Hepatocyte (in vitro differentiated cells): ENCODE results near the gene PACSIN2. TPM values are rescaled to one million over a fixed set of nuclear protein-coding genes. Genes with fewer than 3 reads are reported as not detected.
A peak's percentile ranks its signal among the peaks of the same experiment; 100 is the strongest.
"Not testable (repeated sequence)": the region's sequence is repeated elsewhere in the genome, so short reads cannot be mapped to it uniquely, and the experiment has no call there.

Experiments
- DNase-seq: peaks from one replicate; pipeline ENCODE4 v3.0.0-alpha.2; 2016; ENCODE audit warnings: low spot score
- H2AFZ ChIP-seq: fragments of 200-600 bp; sonication (generic); 2 replicates; pipeline ENCODE4 v1.6.0; 2016; ENCODE audit warnings: antibody characterized with exemption, mild to moderate bottlenecking
- H3K27ac ChIP-seq: fragments of 200-600 bp; sonication (generic); 2 replicates; pipeline ENCODE4 v1.5.1; 2016; ENCODE audit warnings: mild to moderate bottlenecking
- H3K27me3 ChIP-seq: fragments of 200-600 bp; sonication (generic); 2 replicates; pipeline ENCODE4 v1.6.1; 2016
- H3K36me3 ChIP-seq: fragments of 200-600 bp; sonication (generic); replicated peaks from 2 replicates; pipeline ENCODE4 v1.5.1; 2016; ENCODE audit warnings: low read depth; ENCODE audit not compliant: insufficient read depth
- H3K4me1 ChIP-seq: fragments of 200-600 bp; sonication (generic); 2 replicates; pipeline ENCODE4 v1.5.1; 2016; ENCODE audit warnings: mild to moderate bottlenecking, moderate library complexity; ENCODE audit not compliant: insufficient read depth
- H3K4me2 ChIP-seq: fragments of 200-600 bp; sonication (generic); 2 replicates; pipeline ENCODE4 v1.6.0; 2016
- H3K4me3 ChIP-seq: fragments of 200-600 bp; sonication (generic); 2 replicates; pipeline ENCODE4 v1.5.1; 2016; ENCODE audit warnings: mild to moderate bottlenecking
- H3K79me2 ChIP-seq: fragments of 200-600 bp; sonication (generic); 2 replicates; pipeline ENCODE4 v1.6.0; 2017; ENCODE audit warnings: mild to moderate bottlenecking
- H3K9me2 ChIP-seq: fragments of 200-600 bp; sonication (generic); replicated peaks from 2 replicates; pipeline ENCODE4 v1.6.0; 2017; ENCODE audit warnings: mild to moderate bottlenecking; ENCODE audit not compliant: insufficient read depth
- H3K9me3 ChIP-seq: fragments of 200-600 bp; sonication (generic); 2 replicates; pipeline ENCODE4 v1.5.1; 2016; ENCODE audit warnings: low read depth, mild to moderate bottlenecking
- H4K20me1 ChIP-seq: fragments of 200-600 bp; sonication (generic); 2 replicates; pipeline ENCODE4 v1.6.0; 2016; ENCODE audit warnings: mild to moderate bottlenecking; ENCODE audit not compliant: insufficient read depth, poor library complexity, severe bottlenecking
- CTCF ChIP-seq: fragments of 200-600 bp; sonication (generic); IDR thresholded peaks from 2 replicates; pipeline ENCODE4 v1.5.1; 2016; ENCODE audit warnings: antibody characterized with exemption, mild to moderate bottlenecking; ENCODE audit not compliant: poor library complexity
- EZH2 ChIP-seq: fragments of 200-600 bp; sonication (generic); IDR thresholded peaks from 2 replicates; pipeline ENCODE4 v1.6.1; 2016; ENCODE audit warnings: antibody characterized with exemption, mild to moderate bottlenecking, borderline replicate concordance
- EZH2phosphoT487 ChIP-seq: fragments of 200-600 bp; sonication (generic); IDR thresholded peaks from one replicate; pipeline ENCODE4 v1.6.1; 2018; ENCODE audit warnings: antibody characterized with exemption, mild to moderate bottlenecking, low read depth, moderate library complexity; ENCODE audit not compliant: unreplicated experiment, severe bottlenecking
- WGBS: methylation state at CpG from one replicate; pipeline ENCODE4 v1.1.6; 2016; ENCODE audit warnings: low lambda C conversion rate; ENCODE audit errors: missing lambda C conversion rate; 5-methylcytosine and 5-hydroxymethylcytosine counted together
- polyA plus RNA-seq: library from polyadenylated mRNA; unstranded; fragments of >200 nt; fragmentation: Nextera tagmentation; extraction: Ambion mirVana; gene quantifications from 2 replicates; pipeline ENCODE4 v1.2.1, GENCODE V29; 2016
- total RNA-seq: library from RNA; depleted of rRNA; stranded (reverse); fragments of >200 nt; gene quantifications from 2 replicates; pipeline ENCODE4 v1.2.3, GENCODE V29; 2014

Gene PACSIN2
- total and polyA plus RNA-seq, 2 experiments from 2014 or later = 77.7 to 86.3 TPM

DNA sequence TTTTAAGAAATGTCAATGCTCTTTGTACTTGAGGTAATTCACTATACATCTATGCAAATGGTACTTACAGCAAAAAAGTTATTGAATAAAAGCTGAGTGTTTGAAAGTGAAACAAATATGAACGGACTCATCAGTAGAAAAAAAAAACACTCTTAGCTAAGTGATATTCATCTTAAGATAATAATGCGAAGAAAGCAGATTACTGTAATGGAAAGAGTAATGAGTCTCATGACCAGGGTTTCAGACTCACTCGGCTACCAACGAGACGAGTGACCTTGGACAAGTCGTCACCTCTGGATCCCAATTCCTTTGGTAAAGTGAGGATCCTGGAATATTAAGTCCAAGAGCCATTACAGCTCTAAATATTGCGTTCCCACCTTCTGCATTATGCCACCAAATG is 57.0 kb downstream of the PACSIN2 start:
- H3K27ac ChIP-seq = peak overlapping the region; percentile 91
- H3K4me3 ChIP-seq = no peak overlapping the region
- no peaks in the 10 kb centered on the region for H3K36me3 ChIP-seq
- no peaks in the 10 kb centered on the region for H3K9me2 ChIP-seq
- H3K4me1 ChIP-seq = peaks cover 61% of the 10 kb centered on the region
- no peak for TF ChIP-seq CTCF
- no peak for TF ChIP-seq EZH2phosphoT487
- TF ChIP-seq EZH2 = no peak
- DNase-seq = no peak
- no peaks in the 10 kb centered on the region for H3K9me3 ChIP-seq
- peak overlapping the region; percentile 67 for H3K4me2 ChIP-seq
- H2AFZ ChIP-seq = no peak overlapping the region
- H3K27me3 ChIP-seq = no peaks in the 10 kb centered on the region
- H4K20me1 ChIP-seq = peaks cover 11% of the 10 kb centered on the region
- WGBS = 72% methylated on average over 7 of the region's 7 CpGs
- H3K79me2 ChIP-seq = peaks cover 82% of the 10 kb centered on the region

DNA sequence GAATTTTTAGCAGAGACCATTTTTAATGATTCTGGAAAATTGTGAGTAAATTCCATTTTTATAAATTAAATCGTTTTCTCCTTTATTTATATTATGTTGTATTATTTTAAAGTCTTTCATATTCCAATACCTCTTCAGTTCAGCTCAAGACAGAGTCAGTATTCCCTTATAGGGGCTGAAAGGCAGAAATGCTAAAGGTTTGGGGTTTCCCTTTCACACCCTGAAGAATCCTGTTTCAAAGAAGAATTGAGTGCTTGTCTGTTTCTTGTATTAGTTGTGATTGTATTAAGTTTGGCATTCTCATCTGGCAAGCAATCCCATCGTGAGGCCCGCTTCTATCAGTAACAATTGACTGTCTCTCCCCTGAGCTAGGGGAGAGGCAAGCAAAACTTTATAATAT is 57.4 kb downstream of the PACSIN2 start:
- H3K4me2 ChIP-seq = peak overlapping the region; percentile 67
- TF ChIP-seq EZH2 (no peak), EZH2phosphoT487 (no peak), CTCF (no peak)

GRCh38 chr22:42955848-42956247 is 59.1 kb downstream of the PACSIN2 start:
- H2AFZ ChIP-seq = no peak overlapping the region
- H3K27ac ChIP-seq = peak overlapping the region; percentile 31
- H3K4me3 ChIP-seq = no peak overlapping the region
- H4K20me1 ChIP-seq = peaks cover 13% of the 10 kb centered on the region
- peaks cover 51% of the 10 kb centered on the region for H3K4me1 ChIP-seq
- H3K36me3 ChIP-seq = no peaks in the 10 kb centered on the region
- TF ChIP-seq EZH2 = no peak
- TF ChIP-seq CTCF = no peak
- H3K9me3 ChIP-seq = no peaks in the 10 kb centered on the region
- H3K27me3 ChIP-seq = no peaks in the 10 kb centered on the region
- no peak overlapping the region for H3K4me2 ChIP-seq
- H3K79me2 ChIP-seq = peaks cover 85% of the 10 kb centered on the region
- no peaks in the 10 kb centered on the region for H3K9me2 ChIP-seq
- WGBS = 93% methylated on average over 1 of the region's 1 CpG
- no peak for DNase-seq

More for the DNA sequence above, 57.4 kb downstream of the PACSIN2 start:
- Histone ChIP-seq H3K9me2 (no peaks in the 10 kb centered on the region), H3K4me1 (peaks cover 57% of the 10 kb centered on the region), H3K4me3 (no peak overlapping the region), H2AFZ (no peak overlapping the region), H3K79me2 (peaks cover 84% of the 10 kb centered on the region), H4K20me1 (peaks cover 13% of the 10 kb centered on the region), H3K27me3 (no peaks in the 10 kb centered on the region), H3K36me3 (no peaks in the 10 kb centered on the region), H3K9me3 (no peaks in the 10 kb centered on the region), H3K27ac (peak overlapping the region; percentile 91)
- 79% methylated on average over 3 of the region's 3 CpGs for WGBS
- DNase-seq = no peak

DNA sequence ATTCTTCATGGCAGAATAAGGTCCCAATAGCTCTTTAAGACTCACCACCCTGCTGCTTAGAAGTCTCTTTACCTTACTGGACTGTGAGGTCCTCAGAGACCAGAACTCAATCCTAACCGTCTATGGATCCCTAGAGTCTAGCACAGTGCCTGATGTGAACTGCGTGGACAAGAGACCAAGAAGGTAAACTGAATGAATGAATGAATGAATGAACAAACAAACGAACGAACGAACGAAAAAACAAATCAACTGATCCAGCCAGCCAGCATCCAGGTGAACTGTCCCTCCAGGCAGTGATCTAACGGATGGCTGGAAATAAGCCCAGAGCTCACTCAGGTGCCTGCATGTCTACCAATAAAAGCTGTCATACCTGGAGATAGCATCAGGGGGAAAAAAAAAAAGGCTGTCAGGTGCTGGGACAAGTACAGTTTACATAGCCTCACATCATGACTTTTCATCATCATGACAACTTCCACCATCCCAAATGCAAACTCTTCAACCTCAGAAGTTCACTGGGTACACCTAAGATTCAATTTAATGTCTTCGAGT is 59.8 kb downstream of the PACSIN2 start:
- Histone ChIP-seq H3K27me3 (no peaks in the 10 kb centered on the region), H3K27ac (peak overlapping the region; percentile 31), H3K36me3 (no peaks in the 10 kb centered on the region), H3K4me2 (no peak overlapping the region), H2AFZ (no peak overlapping the region), H3K4me3 (no peak overlapping the region), H3K4me1 (peaks cover 51% of the 10 kb centered on the region), H3K9me3 (no peaks in the 10 kb centered on the region), H3K79me2 (peaks cover 87% of the 10 kb centered on the region), H3K9me2 (no peaks in the 10 kb centered on the region), H4K20me1 (peaks cover 13% of the 10 kb centered on the region)
- no peak for DNase-seq
- TF ChIP-seq EZH2 = no peak
- TF ChIP-seq CTCF = no peak
- no peak for TF ChIP-seq EZH2phosphoT487
- 89% methylated on average over 8 of the region's 8 CpGs for WGBS

GRCh38 chr22:42953751-42954150 is 61.2 kb downstream of the PACSIN2 start:
- H3K9me2 ChIP-seq, H3K9me3 ChIP-seq, H3K4me3 ChIP-seq, H3K27me3 ChIP-seq, H3K36me3 ChIP-seq, DNase-seq, H2AFZ ChIP-seq, H3K4me2 ChIP-seq: not testable (repeated sequence)
- Histone ChIP-seq H3K4me1 (peaks cover 58% of the 10 kb centered on the region), H3K27ac (peak overlapping the region; percentile 20), H4K20me1 (peaks cover 13% of the 10 kb centered on the region), H3K79me2 (peaks cover 98% of the 10 kb centered on the region)
- 87% methylated on average over 6 of the region's 6 CpGs for WGBS
